CD4-positive, CD25-positive, alpha-beta regulatory T cell (primary cell): ENCODE results near the gene AKR1D1. TPM values are rescaled to one million over a fixed set of nuclear protein-coding genes. Genes with fewer than 3 reads are reported as not detected.
"Not testable (repeated sequence)": the region's sequence is repeated elsewhere in the genome, so short reads cannot be mapped to it uniquely, and the experiment has no call there.

Experiments used
- ATAC-seq, 2 donors: fragments of 150-1000 bp; cut with Tn5 transposase; one replicate each; pipeline ENCODE4 v1.10.0; 2021; ENCODE audit warnings: low read depth in 2 of 2, moderate number of reproducible peaks in 2 of 2, moderate library complexity in 1 of 2
- DNase-seq, 3 donors: peaks; one replicate each; pipeline versions ENCODE4 v3.0.0 to v3.0.0-alpha.2; 2012 to 2022; ENCODE audit warnings: mixed read lengths in 1 of 3
- H3K27ac ChIP-seq: one replicate; pipeline ENCODE4 v1.7.0; 2013; ENCODE audit warnings: mild to moderate bottlenecking, low read length; ENCODE audit not compliant: insufficient read depth, poor library complexity, severe bottlenecking
- H3K27me3 ChIP-seq: one replicate; pipeline ENCODE4 v1.7.0; 2013; ENCODE audit warnings: low read length; ENCODE audit not compliant: control insufficient read depth, insufficient read depth
- H3K36me3 ChIP-seq: one replicate; pipeline ENCODE4 v1.7.0; 2013; ENCODE audit warnings: mild to moderate bottlenecking, low read length, moderate library complexity; ENCODE audit not compliant: control insufficient read depth, insufficient read depth
- H3K4me1 ChIP-seq: 2 replicates; pipeline ENCODE4 v1.7.0; 2013; ENCODE audit warnings: mild to moderate bottlenecking, low read length; ENCODE audit not compliant: insufficient read depth, control insufficient read depth, poor library complexity, severe bottlenecking
- H3K4me3 ChIP-seq: one replicate; pipeline ENCODE4 v1.7.0; 2013; ENCODE audit warnings: low read depth, mild to moderate bottlenecking, low read length, moderate library complexity
- H3K9me3 ChIP-seq, 2 experiments: 1 replicate in 1 of 2; 2 replicates in 1 of 2; pipeline ENCODE4 v1.7.0; 2013; ENCODE audit warnings: low read length in 2 of 2, mild to moderate bottlenecking in 1 of 2, moderate library complexity in 1 of 2; ENCODE audit not compliant: control insufficient read depth in 2 of 2
- H3K27ac Mint-ChIP-seq, 3 donors: one replicate each; pipeline ENCODE4 v1.8.0; 2020 to 2022; ENCODE audit warnings: mild to moderate bottlenecking in 3 of 3, mixed read lengths in 3 of 3, moderate library complexity in 2 of 3
- H3K27me3 Mint-ChIP-seq: one replicate; pipeline ENCODE4 v1.8.0; 2022; ENCODE audit warnings: mild to moderate bottlenecking, mixed read lengths
- H3K36me3 Mint-ChIP-seq: one replicate; pipeline ENCODE4 v1.8.0; 2020; ENCODE audit warnings: mixed read lengths
- H3K4me1 Mint-ChIP-seq, 4 donors: one replicate each; pipeline ENCODE4 v1.8.0; 2020 to 2022; ENCODE audit warnings: mixed read lengths in 4 of 4, mild to moderate bottlenecking in 1 of 4
- H3K4me3 Mint-ChIP-seq, 4 donors: one replicate each; pipeline ENCODE4 v1.8.0; 2020 to 2022; ENCODE audit warnings: mild to moderate bottlenecking in 4 of 4, mixed read lengths in 4 of 4, moderate library complexity in 3 of 4
- H3K9me3 Mint-ChIP-seq, 7 donors: one replicate each; pipeline ENCODE4 v1.8.0; 2020 to 2022; ENCODE audit warnings: mixed read lengths in 7 of 7, mild to moderate bottlenecking in 3 of 7, moderate library complexity in 2 of 7
- polyA plus RNA-seq, 4 donors: library from polyadenylated mRNA; unstranded; fragments of 300-500 nt; fragmentation: Illumina TruSeq; gene quantifications; one replicate each; pipeline ENCODE4 v1.2.3, GENCODE V29; 2021
- total RNA-seq: library from RNA; stranded (reverse); gene quantifications from one replicate; pipeline ENCODE4 v1.2.3, GENCODE V29; 2022

AKR1D1 gene
- total and polyA plus RNA-seq, 5 donors from 2014 or later: not detected

DNA sequence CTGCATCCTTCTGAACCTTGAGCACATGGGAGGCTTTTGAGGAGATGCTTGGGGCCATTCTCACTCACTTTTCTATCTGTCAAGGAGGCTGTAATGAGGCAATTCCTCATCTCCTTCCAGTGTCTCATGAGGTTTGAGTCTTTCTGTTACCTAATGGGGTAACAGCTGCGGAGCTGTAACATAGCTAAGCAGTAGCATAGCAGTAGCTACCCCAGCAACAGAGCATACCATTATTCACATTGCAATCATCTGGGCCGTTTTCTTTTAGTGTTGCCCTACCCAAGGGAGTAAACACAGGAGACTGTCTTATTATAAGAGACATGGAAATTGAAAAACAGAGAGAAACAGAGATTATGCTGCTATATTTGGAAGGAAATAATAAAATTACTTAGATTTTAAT, 68.7 kb downstream of the AKR1D1 start:
- Mint-ChIP-seq H3K36me3 (no peaks in the 10 kb centered on the region), H3K9me3 (peaks cover 0 to 2% (median 0%) of the 10 kb centered on the region in 7 donors), H3K4me1 (peaks cover 0 to 8% (median 0%) of the 10 kb centered on the region in 4 donors), H3K4me3 (no peak overlapping the region), H3K27me3 (peaks cover 10% of the 10 kb centered on the region), H3K27ac (no peak overlapping the region)
- no peak overlapping the region for H3K27ac ChIP-seq
- H3K4me1 ChIP-seq: no peaks in the 10 kb centered on the region
- H3K27me3 ChIP-seq: no peaks in the 10 kb centered on the region
- H3K4me3 ChIP-seq: no peak overlapping the region
- ATAC-seq (no peak), DNase-seq (no peak)
- no peaks in the 10 kb centered on the region for H3K9me3 ChIP-seq
- no peaks in the 10 kb centered on the region for H3K36me3 ChIP-seq

DNA sequence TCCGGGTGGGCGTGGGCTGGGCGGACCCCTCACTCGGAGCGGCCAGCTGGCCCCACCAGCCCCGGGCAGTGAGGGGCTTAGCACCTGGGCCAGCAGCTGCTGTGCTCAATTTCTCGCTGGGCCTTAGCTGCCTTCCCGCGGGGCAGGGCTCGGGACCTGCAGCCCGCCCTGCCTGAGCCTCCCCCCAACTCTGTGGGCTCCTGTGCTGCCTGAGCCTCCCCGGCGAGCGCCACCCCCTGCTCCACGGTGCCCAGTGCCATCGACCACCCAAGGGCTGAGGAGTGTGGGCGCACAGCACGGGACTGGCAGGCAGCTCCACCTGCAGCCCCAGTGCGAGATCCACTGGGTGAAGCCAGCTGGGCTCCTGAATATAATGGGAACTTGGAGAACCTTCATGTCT, 70.0 kb downstream of the AKR1D1 start:
- not testable (repeated sequence) for H3K36me3 Mint-ChIP-seq, H3K36me3 ChIP-seq, ATAC-seq, H3K27ac ChIP-seq, H3K4me1 Mint-ChIP-seq, H3K27me3 ChIP-seq, H3K9me3 Mint-ChIP-seq, H3K4me3 ChIP-seq, DNase-seq, H3K27ac Mint-ChIP-seq, H3K4me3 Mint-ChIP-seq, H3K9me3 ChIP-seq, H3K4me1 ChIP-seq
- peaks cover 10% of the 10 kb centered on the region for H3K27me3 Mint-ChIP-seq

DNA sequence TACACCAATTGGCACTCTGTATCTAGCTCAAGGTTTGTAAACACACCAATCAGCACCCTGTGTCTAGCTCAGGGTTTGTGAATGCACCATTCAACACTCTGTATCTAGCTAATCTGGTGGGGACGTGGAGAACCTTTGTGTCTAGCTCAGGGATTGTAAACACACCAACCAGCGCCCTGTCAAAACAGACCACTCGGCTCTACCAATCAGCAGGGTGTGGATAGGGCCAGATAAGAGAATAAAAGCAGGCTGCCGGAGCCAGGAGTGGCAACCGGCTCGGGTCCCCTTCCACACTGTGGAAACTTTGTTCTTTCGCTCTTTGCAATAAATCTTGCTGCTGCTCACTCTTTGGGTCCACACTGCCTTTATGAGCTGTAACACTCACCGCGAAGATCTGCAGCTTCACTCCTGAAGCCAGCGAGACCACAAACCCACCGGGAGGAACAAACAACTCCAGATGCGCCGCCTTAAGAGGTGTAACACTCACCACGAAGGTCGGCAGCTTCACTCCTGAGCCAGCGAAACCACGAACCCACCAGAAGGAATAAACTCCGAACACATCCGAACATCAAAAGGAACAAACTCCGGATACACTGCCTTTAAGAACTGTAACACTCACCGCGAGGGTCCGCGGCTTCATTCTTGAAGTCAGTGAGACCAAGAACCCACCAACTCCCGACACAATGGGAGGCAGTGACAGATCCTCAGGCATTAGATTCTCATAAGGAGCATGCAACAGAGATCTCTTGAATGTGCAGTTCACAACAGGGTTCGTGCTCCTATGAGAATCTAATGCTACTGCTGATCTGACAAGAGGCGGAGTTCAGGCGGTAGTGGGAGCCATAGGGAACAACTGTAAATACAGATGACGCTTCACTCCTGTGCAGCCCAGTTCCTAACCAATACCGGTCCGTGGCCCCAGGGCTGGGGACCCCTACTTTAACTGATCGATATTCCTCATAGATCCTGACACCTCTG, 70.8 kb downstream of the AKR1D1 start:
- H3K4me3 ChIP-seq, H3K9me3 ChIP-seq, H3K27me3 ChIP-seq, ATAC-seq, H3K36me3 Mint-ChIP-seq, H3K4me1 Mint-ChIP-seq, H3K4me1 ChIP-seq, DNase-seq, H3K27ac ChIP-seq, H3K9me3 Mint-ChIP-seq, H3K36me3 ChIP-seq: not testable (repeated sequence)
- Mint-ChIP-seq H3K4me3 (peak overlapping the region in 2 of 4 donors; percentile 32 to 71), H3K27me3 (peaks cover 10% of the 10 kb centered on the region), H3K27ac (peak overlapping the region in 1 of 3 donors; percentile 43)

DNA sequence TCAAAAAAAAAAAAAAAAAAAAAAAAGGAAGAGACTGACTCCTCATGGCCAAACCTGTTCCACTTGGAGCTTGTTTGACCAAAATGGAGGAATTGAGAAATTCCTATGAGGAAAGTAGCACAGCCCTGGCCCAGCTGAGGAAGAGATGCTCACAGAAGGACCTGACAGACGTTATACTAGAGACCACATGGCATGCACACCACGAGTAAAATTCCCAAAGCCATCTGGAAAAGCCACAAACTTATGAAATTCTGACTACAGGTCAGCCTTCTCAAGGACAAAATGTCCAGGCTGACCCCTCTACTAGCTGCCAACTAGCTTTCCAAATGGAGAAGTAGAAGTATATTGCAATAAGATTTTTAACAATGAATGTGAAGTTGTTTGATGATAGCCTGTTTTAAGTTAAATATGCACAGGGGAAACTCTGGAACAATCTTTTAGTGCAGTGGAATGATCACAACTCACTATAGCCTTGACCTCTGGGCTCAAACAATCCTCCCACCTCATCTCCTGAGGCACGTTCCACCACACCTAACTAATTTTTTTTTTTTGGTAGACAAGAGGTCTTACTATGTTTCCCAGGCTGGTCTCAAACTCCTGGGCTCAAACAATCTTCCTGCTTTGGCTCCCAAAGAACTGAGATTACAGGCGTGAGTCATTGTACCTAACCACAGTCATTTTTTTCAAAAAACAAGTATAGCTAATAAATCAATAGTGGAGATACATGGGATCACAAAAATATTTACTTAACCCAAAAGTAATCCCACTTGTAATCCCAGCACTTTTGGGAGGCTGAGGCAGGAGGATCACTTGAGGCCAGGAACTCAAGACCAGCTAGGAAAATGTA, 75.7 kb downstream of the AKR1D1 start:
- Mint-ChIP-seq H3K4me3 (no peak overlapping the region), H3K36me3 (no peaks in the 10 kb centered on the region), H3K27ac (no peak overlapping the region), H3K9me3 (peaks cover 0 to 1% (median 0%) of the 10 kb centered on the region in 7 donors), H3K27me3 (peaks cover 8% of the 10 kb centered on the region), H3K4me1 (peaks cover 0 to 3% (median 0%) of the 10 kb centered on the region in 4 donors)
- Histone ChIP-seq H3K27me3 (no peaks in the 10 kb centered on the region), H3K9me3 (no peaks in the 10 kb centered on the region), H3K27ac (no peak overlapping the region), H3K4me3 (no peak overlapping the region), H3K4me1 (no peaks in the 10 kb centered on the region), H3K36me3 (no peaks in the 10 kb centered on the region)
- no peak for DNase-seq
- ATAC-seq: no peak

DNA sequence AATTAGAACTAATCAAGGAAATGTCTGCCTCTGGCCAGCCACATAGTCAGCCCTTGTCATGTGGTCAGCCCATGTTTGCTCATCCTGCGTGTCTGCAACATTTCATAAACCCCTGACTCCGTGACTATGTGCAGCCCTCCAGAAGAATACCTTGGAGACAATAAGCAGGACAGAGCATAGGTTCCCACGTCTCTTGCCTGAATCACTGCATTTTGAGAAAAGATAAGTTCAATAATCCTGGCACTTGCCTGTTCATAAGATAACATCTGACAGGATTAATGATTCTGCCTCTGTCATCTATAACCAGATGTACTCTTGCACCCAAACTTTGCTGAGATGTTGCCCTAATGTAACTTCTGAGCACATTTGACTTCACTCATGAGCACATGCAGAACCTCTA, 78.4 kb downstream of the AKR1D1 start:
- no peak overlapping the region for H3K4me3 ChIP-seq
- no peaks in the 10 kb centered on the region for H3K36me3 Mint-ChIP-seq
- no peaks in the 10 kb centered on the region for H3K9me3 ChIP-seq
- H3K27me3 ChIP-seq: no peaks in the 10 kb centered on the region
- DNase-seq (no peak), ATAC-seq (no peak)
- peaks cover 0 to 1% (median 0%) of the 10 kb centered on the region in 7 donors for H3K9me3 Mint-ChIP-seq
- no peaks in the 10 kb centered on the region for H3K4me1 Mint-ChIP-seq
- no peaks in the 10 kb centered on the region for H3K36me3 ChIP-seq
- no peaks in the 10 kb centered on the region for H3K4me1 ChIP-seq
- H3K27ac Mint-ChIP-seq: no peak overlapping the region
- H3K27me3 Mint-ChIP-seq: no peaks in the 10 kb centered on the region
- no peak overlapping the region for H3K27ac ChIP-seq
- no peak overlapping the region for H3K4me3 Mint-ChIP-seq

DNA sequence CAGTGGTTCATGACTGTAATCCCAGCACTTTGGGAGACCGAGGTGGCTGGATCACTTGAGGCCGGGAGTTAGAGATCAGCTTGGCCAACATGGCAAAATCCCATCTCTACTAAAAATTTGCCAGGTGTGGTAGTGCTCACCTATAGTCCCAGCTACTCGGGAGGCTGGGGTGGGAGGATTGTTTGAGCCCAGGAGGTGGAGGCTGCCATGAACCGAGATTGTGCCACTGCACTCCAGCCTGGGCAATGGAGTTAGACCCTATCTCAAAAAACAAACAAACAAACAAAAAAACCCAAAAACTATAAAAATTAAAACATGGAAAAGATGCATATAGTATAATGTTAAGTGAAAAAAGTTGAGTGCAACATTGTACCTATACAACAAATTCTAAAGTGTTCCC, 81.4 kb downstream of the AKR1D1 start:
- Histone ChIP-seq H3K36me3 (no peaks in the 10 kb centered on the region), H3K27me3 (no peaks in the 10 kb centered on the region), H3K4me3 (no peak overlapping the region), H3K27ac (no peak overlapping the region), H3K4me1 (no peaks in the 10 kb centered on the region), H3K9me3 (no peaks in the 10 kb centered on the region)
- H3K27me3 Mint-ChIP-seq: no peaks in the 10 kb centered on the region
- no peak for DNase-seq
- H3K4me1 Mint-ChIP-seq: no peaks in the 10 kb centered on the region
- no peak for ATAC-seq
- no peaks in the 10 kb centered on the region for H3K36me3 Mint-ChIP-seq
- H3K9me3 Mint-ChIP-seq: peaks cover 0 to 1% (median 0%) of the 10 kb centered on the region in 7 donors
- no peak overlapping the region for H3K27ac Mint-ChIP-seq
- no peak overlapping the region for H3K4me3 Mint-ChIP-seq

DNA sequence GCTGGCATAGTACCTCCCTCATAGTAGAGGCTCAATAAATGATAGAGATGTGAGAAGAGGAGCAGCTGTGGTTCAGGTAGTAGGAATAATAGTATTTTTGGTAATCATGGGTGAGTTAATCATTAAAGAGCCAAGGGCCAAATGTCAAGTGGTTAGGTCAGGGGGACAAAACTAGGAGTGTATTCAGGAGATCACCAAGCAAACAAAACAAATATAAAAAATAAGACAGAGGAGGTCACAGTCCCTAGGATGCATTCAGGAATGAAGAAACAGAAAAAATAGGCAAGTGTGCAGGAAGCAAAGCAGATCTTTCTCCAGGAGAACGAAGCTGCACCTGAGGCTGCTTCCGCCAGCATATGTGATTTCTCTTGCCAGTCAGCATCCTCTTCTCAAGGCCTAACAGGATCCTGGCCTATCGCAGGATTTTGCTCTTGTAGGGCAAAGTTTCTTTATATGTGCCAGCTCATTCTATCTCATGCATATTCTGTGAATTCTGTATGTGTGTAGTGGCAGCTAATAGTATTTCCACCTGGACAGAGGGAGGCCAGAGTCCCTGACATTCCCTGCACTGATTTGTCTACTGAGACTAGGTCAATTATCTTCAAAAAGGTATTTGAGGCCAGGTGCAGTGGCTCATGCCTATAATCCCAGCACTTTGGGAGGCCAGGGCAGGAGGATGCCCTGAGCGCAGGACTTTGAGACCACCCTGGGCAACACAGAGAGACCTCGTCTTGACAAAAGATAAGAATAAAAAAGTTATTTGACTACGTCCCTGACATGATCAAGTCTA, 82.7 kb downstream of the AKR1D1 start:
- Histone ChIP-seq H3K27me3 (no peaks in the 10 kb centered on the region), H3K27ac (no peak overlapping the region), H3K36me3 (no peaks in the 10 kb centered on the region), H3K4me3 (no peak overlapping the region), H3K9me3 (no peaks in the 10 kb centered on the region), H3K4me1 (no peaks in the 10 kb centered on the region)
- no peak overlapping the region for H3K4me3 Mint-ChIP-seq
- peaks cover 0 to 3% (median under 1%) of the 10 kb centered on the region in 7 donors for H3K9me3 Mint-ChIP-seq
- DNase-seq (no peak), ATAC-seq (no peak)
- no peak overlapping the region for H3K27ac Mint-ChIP-seq
- H3K4me1 Mint-ChIP-seq: no peaks in the 10 kb centered on the region
- H3K36me3 Mint-ChIP-seq: no peaks in the 10 kb centered on the region
- peaks cover 4% of the 10 kb centered on the region for H3K27me3 Mint-ChIP-seq
